HG03135 (cell line): ENCODE data around the gene MAPK9.

Experiments used
- ATAC-seq: cut with Tn5 transposase; IDR thresholded peaks from one replicate; pipeline ENCODE4 v1.9.1; 2021; ENCODE audit warnings: mild to moderate bottlenecking, moderate library complexity; ENCODE audit not compliant: unreplicated experiment

MAPK9 gene

DNA sequence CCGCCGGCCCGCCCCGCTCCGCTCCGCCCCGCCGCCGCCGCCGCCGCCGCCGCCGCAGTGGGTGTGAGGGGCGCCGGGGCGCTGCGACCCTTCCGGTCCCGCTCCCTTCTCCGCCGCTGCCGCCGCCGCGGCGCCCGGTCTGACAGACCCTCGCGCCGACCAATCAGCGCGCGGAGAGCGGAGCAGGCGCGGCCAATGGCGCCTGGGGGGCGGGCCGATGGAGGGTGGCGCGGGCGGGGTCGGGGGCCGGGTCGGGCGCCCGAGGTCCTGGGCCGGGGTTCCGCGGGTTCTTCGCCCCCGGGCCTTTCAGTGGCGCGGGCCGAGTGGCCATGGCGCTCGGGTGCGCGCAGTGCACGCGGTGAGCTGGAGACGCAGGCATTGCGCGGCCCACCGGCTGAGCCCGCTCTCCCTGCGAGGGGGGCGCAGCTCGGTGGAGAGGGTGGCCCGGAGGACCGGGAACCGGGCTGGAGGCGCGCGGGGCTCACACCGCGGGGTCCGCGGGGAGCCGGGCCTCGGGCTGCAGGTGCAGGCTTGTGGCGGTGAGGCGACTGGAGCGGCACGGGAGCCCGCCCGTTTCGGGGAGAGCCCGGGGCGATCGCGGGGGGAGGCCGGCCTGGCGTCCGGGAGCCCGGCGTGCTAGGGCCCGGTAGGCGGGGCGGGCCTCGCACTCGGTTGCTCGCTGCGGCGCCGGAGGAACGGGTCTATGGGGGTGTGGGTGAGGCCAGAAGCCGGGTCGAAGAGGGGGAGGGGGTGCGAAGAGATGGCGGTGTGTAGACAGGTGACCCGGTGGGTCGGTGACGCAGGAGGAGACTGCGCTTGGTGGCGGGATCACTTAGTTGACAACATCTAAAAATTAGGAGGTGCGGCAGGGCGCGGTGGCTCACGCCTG, at the start of gene MAPK9:
Gene MAPK9 (minus strand): TSS at position 141 of the 889 bp plus-strand sequence. CDS start 11,522 bp downstream, outside the sequence.
- peak; percentile 86 for ATAC-seq

DNA sequence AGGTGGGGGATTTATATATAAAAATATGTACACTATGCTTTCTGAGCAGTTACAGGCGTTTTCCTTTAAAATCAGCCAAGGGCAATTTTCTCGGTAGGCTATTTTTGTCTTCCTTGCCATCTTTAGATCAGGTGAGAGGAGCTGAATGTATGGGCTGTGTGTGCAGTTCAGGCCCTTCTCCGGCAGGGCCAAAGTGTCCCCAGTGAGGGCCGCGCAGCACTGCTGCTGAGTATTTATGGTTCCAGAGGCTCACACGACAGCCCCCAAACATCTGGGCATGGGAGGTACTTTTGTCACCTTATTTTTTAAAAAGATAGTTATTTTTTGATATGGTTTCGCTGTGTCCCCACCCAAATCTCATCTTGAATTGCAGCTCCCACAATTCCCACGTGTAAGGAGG, 49.7 kb upstream of the MAPK9 start:
- no peak for ATAC-seq

GRCh38 chr5:180340856-180341255, 49.0 kb upstream of the MAPK9 start:
- ATAC-seq = no peak

GRCh38 chr5:180339583-180340183, 47.8 kb upstream of the MAPK9 start:
- ATAC-seq = no peak

- no peak for ATAC-seq
These were observed 46.3 kb upstream of the MAPK9 start for GRCh38 chr5:180338001-180338707.

GRCh38 chr5:180336234-180337020, 44.5 kb upstream of the MAPK9 start:
- no peak for ATAC-seq

GRCh38 chr5:180335614-180336233, 43.8 kb upstream of the MAPK9 start:
- no peak for ATAC-seq

DNA sequence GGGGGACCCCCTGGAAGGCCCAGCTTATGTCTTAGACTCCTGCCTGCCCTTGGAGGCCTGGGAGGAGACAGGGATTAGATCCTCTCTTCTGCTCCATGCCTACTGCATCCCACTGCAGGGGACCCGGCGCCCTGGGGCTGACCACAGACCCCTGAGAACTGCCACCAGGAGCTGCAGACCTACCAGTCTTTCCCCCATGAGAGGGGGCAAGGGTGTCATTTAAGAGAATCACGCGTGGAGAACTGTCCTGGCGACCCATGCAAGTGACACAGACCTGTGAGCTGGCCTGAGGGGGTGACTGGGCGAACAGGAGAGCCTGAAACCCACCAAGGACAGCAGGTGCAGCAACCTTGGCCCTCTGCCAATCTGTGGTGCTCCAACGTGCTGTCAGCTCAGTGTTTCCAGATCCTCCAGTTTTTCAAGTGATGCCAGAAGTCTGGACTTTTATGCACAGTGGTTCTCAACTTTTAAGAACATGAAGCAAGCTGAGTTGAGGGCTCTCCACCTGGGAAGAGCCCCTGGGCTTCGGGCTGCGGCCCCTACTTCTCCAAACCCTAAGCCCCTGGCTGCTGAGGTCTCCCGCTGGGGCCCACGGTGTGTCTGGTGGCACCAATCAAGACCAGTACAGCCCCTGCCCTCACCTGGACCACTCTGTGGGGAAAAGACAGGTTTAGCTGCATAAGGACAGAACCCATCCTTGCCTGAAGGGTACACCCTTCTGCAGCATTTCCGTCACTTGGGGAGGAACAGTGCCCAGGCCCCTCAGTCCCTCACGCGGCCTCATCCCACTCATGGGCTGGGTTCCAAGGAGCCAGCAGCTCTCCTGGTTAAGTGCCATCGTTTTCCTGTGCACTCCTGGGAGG, 43.1 kb upstream of the MAPK9 start:
- no peak for ATAC-seq

DNA sequence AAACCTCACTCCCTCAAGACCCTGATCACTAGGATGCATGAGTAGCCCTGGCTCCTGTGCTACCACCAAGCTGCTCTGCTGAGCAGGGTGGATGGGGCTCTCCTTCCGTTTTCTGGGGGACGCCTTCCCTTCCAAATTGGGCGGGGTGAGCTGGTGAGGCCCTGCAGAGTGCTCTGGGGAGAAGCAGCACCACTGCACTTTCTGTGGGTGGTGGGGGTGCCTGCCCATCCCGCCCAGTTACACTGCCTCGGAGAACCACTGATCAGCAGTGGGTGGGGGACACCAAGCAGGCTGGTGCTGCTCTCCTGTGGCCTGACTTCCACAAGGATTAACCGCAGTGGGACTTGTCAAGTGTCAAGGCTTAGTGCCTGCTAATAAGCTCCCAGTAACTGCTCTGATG, 42.3 kb upstream of the MAPK9 start:
- ATAC-seq = no peak

- ATAC-seq = no peak
These were observed 41.8 kb upstream of the MAPK9 start for GRCh38 chr5:180333661-180334060.

- ATAC-seq = no peak
These were observed 41.0 kb upstream of the MAPK9 start for GRCh38 chr5:180332861-180333260.

GRCh38 chr5:180332051-180332517, 40.2 kb upstream of the MAPK9 start:
- no peak for ATAC-seq

- no peak for ATAC-seq
These were observed 39.7 kb upstream of the MAPK9 start for GRCh38 chr5:180331647-180331950.

DNA sequence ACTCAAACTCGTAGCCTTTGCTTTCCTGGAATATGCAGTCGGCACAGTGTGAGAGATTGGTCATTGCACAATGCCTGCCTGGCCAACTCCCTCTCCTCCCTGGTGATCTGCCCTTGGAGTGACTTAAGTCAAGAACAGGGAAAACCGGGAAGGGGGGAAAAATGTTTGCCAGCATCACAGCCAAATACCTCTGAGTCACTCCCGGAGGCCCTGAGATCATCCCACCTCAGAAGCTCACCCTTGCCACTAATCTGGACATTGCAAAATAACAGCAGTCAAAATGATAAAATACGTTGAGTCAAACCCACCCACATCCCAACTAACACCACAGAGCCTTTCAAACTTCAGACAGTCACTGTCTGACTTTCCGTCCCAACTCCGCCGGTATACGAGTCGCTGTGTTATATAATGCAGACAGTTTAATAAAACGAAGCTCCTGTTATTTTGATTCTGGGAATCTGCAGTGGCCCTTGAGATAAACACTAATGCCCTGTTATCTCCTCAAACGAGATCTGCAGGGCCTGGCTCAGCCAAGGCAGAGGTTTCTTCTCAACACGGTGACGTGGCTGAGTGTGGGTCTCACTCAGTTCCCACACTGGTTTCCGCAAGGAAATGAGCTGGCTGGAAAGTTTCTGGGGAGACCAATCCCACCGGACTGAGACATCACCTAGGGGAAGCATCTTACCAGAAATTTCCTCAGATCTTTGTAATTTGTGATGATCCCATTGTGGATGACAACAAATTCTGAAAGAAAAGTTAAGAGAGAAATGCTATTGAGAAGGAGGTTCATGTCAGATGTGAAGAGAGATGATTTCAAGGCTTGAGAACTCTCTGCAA, 39.1 kb upstream of the MAPK9 start:
- ATAC-seq = no peak

GRCh38 chr5:180330270-180330648, 38.4 kb upstream of the MAPK9 start:
- ATAC-seq = no peak

DNA sequence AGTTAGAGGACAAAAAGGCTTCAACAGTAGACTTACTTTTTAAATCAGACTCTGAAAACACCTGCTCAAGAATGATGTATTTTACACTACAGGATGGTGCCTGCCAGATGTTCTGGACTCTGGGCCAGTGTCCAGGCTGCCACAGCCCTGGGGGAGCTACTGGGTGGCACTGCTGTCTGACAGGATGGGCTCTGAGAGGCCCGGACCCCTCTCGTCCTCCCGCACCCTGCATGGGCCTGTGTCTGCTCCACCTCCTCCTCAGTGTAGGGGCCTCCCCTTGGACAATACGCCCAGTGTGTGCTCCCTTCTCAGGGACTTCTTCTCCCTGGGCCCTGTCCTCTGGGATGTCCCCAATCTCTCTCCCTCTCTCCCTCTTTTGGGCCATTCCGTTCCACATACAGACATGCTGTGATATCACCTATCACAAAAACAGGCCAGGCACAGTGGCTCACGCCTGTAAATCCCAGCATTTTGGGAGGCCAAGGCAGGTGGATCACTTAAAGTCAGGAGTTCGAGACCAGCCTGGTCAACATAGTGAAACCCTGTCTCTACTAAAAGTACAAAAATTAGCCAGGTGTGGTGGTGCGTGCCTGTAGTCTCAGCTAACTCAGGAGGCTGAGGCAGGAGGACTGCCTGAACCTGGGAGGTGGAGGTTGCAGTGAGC, 37.9 kb upstream of the MAPK9 start:
- ATAC-seq = no peak

DNA sequence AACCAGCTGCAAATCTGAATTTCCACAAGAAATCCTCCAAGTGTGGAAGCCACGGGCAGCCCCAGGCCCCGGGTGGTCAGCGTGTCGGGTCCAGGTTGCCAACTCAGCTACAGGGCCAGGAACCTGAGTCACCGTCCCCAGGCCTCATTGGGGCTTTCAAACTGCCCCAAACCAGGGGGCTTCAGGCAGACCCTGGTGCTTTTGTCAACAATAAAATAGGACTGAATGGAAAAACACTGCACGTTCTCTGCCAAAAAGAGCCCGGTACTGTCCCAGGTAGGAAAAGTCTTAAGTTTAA, 37.2 kb upstream of the MAPK9 start:
- no peak for ATAC-seq
